HEK293 (cell line): ENCODE data around the gene CLK1.

Experiments
- CTCF ChIP-seq: fragments of 450-650 bp; formaldehyde crosslinking; IDR thresholded peaks from 2 replicates; pipeline ENCODE4 v1.5.1; 2016; ENCODE audit warnings: missing biosample characterization, missing genetic modification characterization
- PBX3 ChIP-seq: sonication (generic); formaldehyde crosslinking; IDR thresholded peaks from 2 replicates; pipeline ENCODE4 v1.8.1; 2022; ENCODE audit warnings: mild to moderate bottlenecking, moderate library complexity, missing genetic modification reagents
- RBAK ChIP-seq: fragments of 450-650 bp; formaldehyde crosslinking; IDR thresholded peaks from 2 replicates; pipeline ENCODE4 v1.5.1; 2016; ENCODE audit warnings: missing biosample characterization, missing genetic modification characterization
- SETDB1 ChIP-seq: IDR thresholded peaks from one replicate; pipeline ENCODE4 v1.6.1; 2017; ENCODE audit warnings: mild to moderate bottlenecking, low read length, moderate library complexity, mixed read lengths; ENCODE audit not compliant: insufficient read length
- ZBTB26 ChIP-seq: fragments of 450-650 bp; formaldehyde crosslinking; optimal IDR thresholded peaks from 2 replicates; pipeline ENCODE3; 2016; ENCODE audit warnings: missing biosample characterization, mild to moderate bottlenecking, missing genetic modification characterization
- ZFP41 ChIP-seq: fragments of 450-650 bp; formaldehyde crosslinking; IDR thresholded peaks from 2 replicates; pipeline ENCODE4 v1.5.1; 2016; ENCODE audit warnings: missing biosample characterization, missing genetic modification characterization, borderline replicate concordance
- ZNF274 ChIP-seq, 2 experiments: fragments of 200-500 bp in 1 of 2; fragments of 450-650 bp in 1 of 2; sonication (Bioruptor generic) in 1 of 2; formaldehyde crosslinking in 1 of 2; IDR thresholded peaks; 2 replicates each; pipeline versions ENCODE4 v1.5.1 to v1.6.1; 2014 to 2016; ENCODE audit warnings: borderline replicate concordance in 1 of 2, inconsistent platforms in 1 of 2, low read length in 1 of 2, missing biosample characterization in 1 of 2, missing genetic modification characterization in 1 of 2
- ZNF302 ChIP-seq: fragments of 450-650 bp; formaldehyde crosslinking; IDR thresholded peaks from 2 replicates; pipeline ENCODE4 v1.5.1; 2016; ENCODE audit warnings: missing biosample characterization, missing genetic modification characterization, low read depth
- ZNF623 ChIP-seq: fragments of 450-650 bp; formaldehyde crosslinking; IDR thresholded peaks from 2 replicates; pipeline ENCODE4 v1.5.1; 2016; ENCODE audit warnings: missing biosample characterization, missing genetic modification characterization
- ZNF830 ChIP-seq: fragments of 450-650 bp; IDR thresholded peaks from 2 replicates; pipeline ENCODE4 v1.5.0; 2018; ENCODE audit warnings: missing biosample characterization, missing genetic modification characterization, low read depth, mild to moderate bottlenecking, moderate library complexity

- TF ChIP-seq ZNF302 = no peak
- TF ChIP-seq RBAK = no peak
- no peak for TF ChIP-seq SETDB1
- TF ChIP-seq CTCF (tag by site-specific recombination) = no peak
- peak; percentile 26 for TF ChIP-seq ZBTB26
- TF ChIP-seq ZNF830 (tag by site-specific recombination) = no peak
- no peak for TF ChIP-seq ZNF274 (IDR thresholded peaks at IDR 0.05; ENCODE audit: low read length)
- no peak for TF ChIP-seq ZNF274 (tag by site-specific recombination; IDR thresholded peaks at IDR 0.05; ENCODE audit: borderline replicate concordance)
- TF ChIP-seq PBX3 = peak; percentile 14; the same call in 1 of the 2 replicates
- no peak for TF ChIP-seq ZFP41 (tag by site-specific recombination)
- TF ChIP-seq ZNF623 (tag by site-specific recombination) = no peak
These were observed 52.9 kb downstream of the CLK1 start, which contains the start of gene BZW1 for GRCh38 chr2:200811333-200812121.
